NCI-H146 (cell line): ENCODE results near the gene KRT71.

Source experiments
- DNase-seq: peaks from one replicate; lab custom pipeline; 2025; lab: John Stamatoyannopoulos, UW

The KRT71 gene

GRCh38 chr12:52539083-52539820, 13.7 kb downstream of the KRT71 start:
- peak; percentile 58 for DNase-seq

GRCh38 chr12:52537101-52537500, 15.8 kb downstream of the KRT71 start:
- no peak for DNase-seq

GRCh38 chr12:52535574-52535973, 17.4 kb downstream of the KRT71 start:
- DNase-seq, result no peak

GRCh38 chr12:52534482-52534881, 18.5 kb downstream of the KRT71 start:
- no peak for DNase-seq

GRCh38 chr12:52533686-52534470, 19.1 kb downstream of the KRT71 start:
- no peak for DNase-seq

- no peak for DNase-seq
Observed at GRCh38 chr12:52532636-52533035, 20.3 kb downstream of the KRT71 start.

GRCh38 chr12:52531566-52532300, 21.2 kb downstream of the KRT71 start:
- no peak for DNase-seq

- DNase-seq, result no peak
Observed at GRCh38 chr12:52530905-52531304, 22.0 kb downstream of the KRT71 start.

- no peak for DNase-seq
Observed at GRCh38 chr12:52530366-52530765, 22.6 kb downstream of the KRT71 start.

GRCh38 chr12:52529846-52530245, 23.1 kb downstream of the KRT71 start:
- no peak for DNase-seq

- DNase-seq, result no peak
Observed at GRCh38 chr12:52529417-52529816, 23.5 kb downstream of the KRT71 start.

GRCh38 chr12:52528641-52529143, 24.3 kb downstream of the KRT71 start:
- DNase-seq, result no peak

- DNase-seq, result no peak
Observed at GRCh38 chr12:52527121-52527800, 25.7 kb downstream of the KRT71 start.

GRCh38 chr12:52526511-52526951, 26.4 kb downstream of the KRT71 start:
- DNase-seq, result no peak

- no peak for DNase-seq
Observed at GRCh38 chr12:52525661-52526499, 27.1 kb downstream of the KRT71 start.

- DNase-seq, result no peak
Observed at GRCh38 chr12:52524898-52525591, 27.9 kb downstream of the KRT71 start.

- no peak for DNase-seq
Observed at GRCh38 chr12:52524241-52524897, 28.6 kb downstream of the KRT71 start.

- no peak for DNase-seq
Observed at GRCh38 chr12:52523824-52524223, 29.1 kb downstream of the KRT71 start.

- DNase-seq, result peak; percentile 31
Observed at GRCh38 chr12:52522346-52523011, 30.5 kb downstream of the KRT71 start.
